Neural crest cell (in vitro differentiated cells): Measurements from ENCODE around the gene PDIA2. TPM values are rescaled to one million over a fixed set of nuclear protein-coding genes. Genes with fewer than 3 reads are reported as not detected.
A peak's percentile ranks its signal among the peaks of the same experiment; 100 is the strongest.

Experiments used
- DNase-seq: peaks from one replicate; pipeline ENCODE4 v3.0.0; 2021; ENCODE audit warnings: low read depth, mixed read lengths, low spot score
- H3K27ac Mint-ChIP-seq: one replicate; pipeline ENCODE4 v1.8.0; 2021; ENCODE audit warnings: mild to moderate bottlenecking, mixed read lengths; ENCODE audit not compliant: unreplicated experiment
- H3K27me3 Mint-ChIP-seq: 2 replicates; pipeline ENCODE4 v1.8.0; 2021; ENCODE audit warnings: low read depth, mild to moderate bottlenecking, mixed read lengths
- H3K36me3 Mint-ChIP-seq: 2 replicates; pipeline ENCODE4 v1.8.0; 2021; ENCODE audit warnings: low read depth, mild to moderate bottlenecking, mixed read lengths
- H3K4me1 Mint-ChIP-seq: 2 replicates; pipeline ENCODE4 v1.8.0; 2021; ENCODE audit warnings: mixed read lengths
- H3K4me3 Mint-ChIP-seq: one replicate; pipeline ENCODE4 v1.8.0; 2021; ENCODE audit warnings: mild to moderate bottlenecking, mixed read lengths
- H3K9me3 Mint-ChIP-seq: 2 replicates; pipeline ENCODE4 v1.8.0; 2021; ENCODE audit warnings: mixed read lengths
- total RNA-seq: library from RNA; stranded (reverse); gene quantifications from 2 replicates; pipeline ENCODE4 v1.2.1, GENCODE V29; 2021
- TF ChIP-seq, protein P1 (sequence below): fragments of 200-600 bp; sonication (generic); conservative IDR thresholded peaks from 2 replicates; pipeline ENCODE4 v1.5.0; 2021; ENCODE audit warnings: antibody characterized with exemption, mild to moderate bottlenecking

PDIA2 gene
- total RNA-seq, 1 donor from 2014 or later: 1.4 TPM

DNA sequence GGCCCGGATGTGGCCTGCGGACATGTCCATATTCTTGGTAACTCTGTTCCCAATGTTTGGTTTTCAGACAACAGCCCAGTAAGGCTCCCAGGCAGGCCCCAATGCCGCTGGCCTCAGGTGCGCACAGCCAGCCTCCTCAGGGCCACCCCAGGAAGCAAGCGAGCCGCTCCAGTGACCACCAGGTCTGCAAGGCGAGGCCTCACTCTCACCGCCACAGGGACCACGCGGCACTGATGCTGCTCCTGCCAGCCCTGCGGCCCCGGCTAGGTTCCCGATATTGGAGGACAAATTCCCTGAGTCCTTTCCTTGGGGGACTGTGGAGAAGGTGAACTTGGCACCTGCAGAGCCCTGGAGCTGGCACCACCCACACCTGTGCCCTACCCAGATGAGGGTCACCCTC is 19.0 kb downstream of the PDIA2 start:
- no peaks in the 10 kb centered on the region for H3K9me3 Mint-ChIP-seq
- no peak overlapping the region for H3K4me3 Mint-ChIP-seq
- no peak overlapping the region for H3K27ac Mint-ChIP-seq
- DNase-seq: no peak
- TF ChIP-seq, protein P1, sequence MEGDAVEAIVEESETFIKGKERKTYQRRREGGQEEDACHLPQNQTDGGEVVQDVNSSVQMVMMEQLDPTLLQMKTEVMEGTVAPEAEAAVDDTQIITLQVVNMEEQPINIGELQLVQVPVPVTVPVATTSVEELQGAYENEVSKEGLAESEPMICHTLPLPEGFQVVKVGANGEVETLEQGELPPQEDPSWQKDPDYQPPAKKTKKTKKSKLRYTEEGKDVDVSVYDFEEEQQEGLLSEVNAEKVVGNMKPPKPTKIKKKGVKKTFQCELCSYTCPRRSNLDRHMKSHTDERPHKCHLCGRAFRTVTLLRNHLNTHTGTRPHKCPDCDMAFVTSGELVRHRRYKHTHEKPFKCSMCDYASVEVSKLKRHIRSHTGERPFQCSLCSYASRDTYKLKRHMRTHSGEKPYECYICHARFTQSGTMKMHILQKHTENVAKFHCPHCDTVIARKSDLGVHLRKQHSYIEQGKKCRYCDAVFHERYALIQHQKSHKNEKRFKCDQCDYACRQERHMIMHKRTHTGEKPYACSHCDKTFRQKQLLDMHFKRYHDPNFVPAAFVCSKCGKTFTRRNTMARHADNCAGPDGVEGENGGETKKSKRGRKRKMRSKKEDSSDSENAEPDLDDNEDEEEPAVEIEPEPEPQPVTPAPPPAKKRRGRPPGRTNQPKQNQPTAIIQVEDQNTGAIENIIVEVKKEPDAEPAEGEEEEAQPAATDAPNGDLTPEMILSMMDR: no peak
- H3K4me1 Mint-ChIP-seq: no peaks in the 10 kb centered on the region
- H3K36me3 Mint-ChIP-seq: peaks cover 5% of the 10 kb centered on the region
- no peaks in the 10 kb centered on the region for H3K27me3 Mint-ChIP-seq

DNA sequence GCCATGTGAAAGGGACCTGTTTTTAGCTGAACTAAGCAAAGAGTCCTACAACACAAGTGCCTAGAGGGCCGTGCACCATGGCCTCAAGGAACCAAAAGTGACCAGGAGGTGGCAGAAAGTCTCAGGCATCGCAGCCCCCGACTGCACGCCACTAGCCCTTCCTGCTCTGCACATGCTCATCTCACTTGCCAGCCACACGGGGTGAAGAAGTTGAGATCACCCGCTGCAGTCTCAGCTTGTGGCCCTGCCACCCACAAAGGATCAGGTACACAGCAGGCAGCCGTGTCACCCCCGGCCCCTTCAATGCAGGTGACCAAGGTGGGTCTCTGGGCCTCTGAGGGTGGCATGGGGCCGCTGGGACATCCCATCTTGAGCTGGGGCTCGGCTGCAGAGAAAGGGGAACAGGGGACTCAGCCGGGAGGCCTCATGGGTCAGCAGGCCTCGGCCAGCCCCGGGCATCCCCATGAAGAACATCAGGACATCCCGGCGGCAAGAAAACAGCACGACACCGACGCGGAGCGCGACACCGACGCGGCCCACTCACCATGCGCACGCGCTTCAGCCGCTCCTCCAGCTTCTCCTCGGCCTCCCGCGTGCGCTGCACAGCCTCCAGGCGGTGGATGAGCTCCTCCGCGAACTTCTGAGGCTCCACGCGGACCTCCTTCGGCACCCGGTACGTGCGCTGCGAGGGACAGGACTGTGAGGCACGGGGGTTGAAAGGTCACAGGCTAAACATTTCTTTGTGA is 21.0 kb downstream of the PDIA2 start:
- TF ChIP-seq, protein P1: peak; percentile 16
- peaks cover 5% of the 10 kb centered on the region for H3K36me3 Mint-ChIP-seq
- peak overlapping the region; percentile 62 for H3K27ac Mint-ChIP-seq
- H3K4me3 Mint-ChIP-seq: no peak overlapping the region
- H3K27me3 Mint-ChIP-seq: no peaks in the 10 kb centered on the region
- DNase-seq: no peak
- no peaks in the 10 kb centered on the region for H3K4me1 Mint-ChIP-seq
- no peaks in the 10 kb centered on the region for H3K9me3 Mint-ChIP-seq

DNA sequence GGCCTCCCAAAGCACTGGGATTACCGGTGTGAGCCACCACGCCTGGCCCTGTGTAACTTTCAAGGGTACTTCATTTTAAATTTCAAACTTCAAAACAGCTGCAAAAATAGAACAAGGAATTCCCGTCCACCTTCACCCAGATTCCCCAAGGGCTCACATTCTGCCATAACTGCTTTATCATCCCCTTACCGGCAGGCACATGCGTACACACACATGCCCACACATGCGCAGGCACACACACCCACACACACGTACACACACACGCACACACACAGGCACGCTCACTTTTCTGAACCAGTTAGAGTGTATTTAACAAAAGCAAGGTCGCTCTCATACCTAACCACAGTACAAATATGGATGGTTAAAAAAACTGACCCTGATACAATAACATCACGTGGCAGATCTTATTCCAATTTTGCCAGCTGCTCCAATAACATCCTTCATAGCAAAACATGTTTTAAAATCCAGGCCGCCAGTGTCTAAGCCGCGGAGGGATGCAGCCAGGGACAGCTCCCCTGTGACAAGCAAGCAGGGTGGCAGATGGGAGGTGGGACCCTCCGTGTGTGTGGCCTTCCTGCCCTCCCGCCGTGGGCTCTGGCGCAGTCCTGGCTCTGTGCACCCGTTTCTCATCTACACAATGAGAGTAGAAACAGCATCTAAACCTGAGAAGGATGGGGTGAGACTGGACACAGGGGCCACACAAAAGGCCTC is 23.1 kb downstream of the PDIA2 start:
- H3K4me1 Mint-ChIP-seq: no peaks in the 10 kb centered on the region
- peak overlapping the region; percentile 88 for H3K27ac Mint-ChIP-seq
- TF ChIP-seq, protein P1: no peak
- no peaks in the 10 kb centered on the region for H3K27me3 Mint-ChIP-seq
- no peak for DNase-seq
- H3K36me3 Mint-ChIP-seq: peaks cover 5% of the 10 kb centered on the region
- no peak overlapping the region for H3K4me3 Mint-ChIP-seq
- H3K9me3 Mint-ChIP-seq: no peaks in the 10 kb centered on the region

DNA sequence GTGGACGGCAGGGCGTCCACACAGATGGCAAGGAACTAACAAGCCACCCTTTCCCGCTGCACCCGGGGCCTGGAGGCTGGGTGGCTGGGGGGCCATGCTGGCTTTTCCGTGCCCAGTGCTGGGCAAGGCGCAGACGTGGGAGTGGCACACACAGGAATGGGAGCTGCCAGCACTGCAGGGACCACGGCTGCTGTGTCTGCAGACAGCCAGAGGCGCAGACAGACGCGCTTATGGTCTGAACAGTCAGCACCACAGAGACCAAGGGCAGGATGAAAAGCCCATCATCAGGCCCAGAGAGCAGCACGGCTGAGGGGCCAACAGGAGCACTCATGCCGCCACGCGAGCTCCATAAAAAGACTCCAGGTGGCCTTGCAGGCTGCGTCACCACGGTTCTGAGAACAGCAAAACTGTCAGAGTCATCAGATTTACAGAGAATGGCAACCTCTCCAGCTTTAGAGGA is 24.0 kb downstream of the PDIA2 start:
- H3K9me3 Mint-ChIP-seq: no peaks in the 10 kb centered on the region
- H3K4me3 Mint-ChIP-seq: no peak overlapping the region
- no peaks in the 10 kb centered on the region for H3K27me3 Mint-ChIP-seq
- no peak overlapping the region for H3K27ac Mint-ChIP-seq
- no peaks in the 10 kb centered on the region for H3K4me1 Mint-ChIP-seq
- DNase-seq: no peak
- H3K36me3 Mint-ChIP-seq: peaks cover 5% of the 10 kb centered on the region
- TF ChIP-seq, protein P1: no peak

DNA sequence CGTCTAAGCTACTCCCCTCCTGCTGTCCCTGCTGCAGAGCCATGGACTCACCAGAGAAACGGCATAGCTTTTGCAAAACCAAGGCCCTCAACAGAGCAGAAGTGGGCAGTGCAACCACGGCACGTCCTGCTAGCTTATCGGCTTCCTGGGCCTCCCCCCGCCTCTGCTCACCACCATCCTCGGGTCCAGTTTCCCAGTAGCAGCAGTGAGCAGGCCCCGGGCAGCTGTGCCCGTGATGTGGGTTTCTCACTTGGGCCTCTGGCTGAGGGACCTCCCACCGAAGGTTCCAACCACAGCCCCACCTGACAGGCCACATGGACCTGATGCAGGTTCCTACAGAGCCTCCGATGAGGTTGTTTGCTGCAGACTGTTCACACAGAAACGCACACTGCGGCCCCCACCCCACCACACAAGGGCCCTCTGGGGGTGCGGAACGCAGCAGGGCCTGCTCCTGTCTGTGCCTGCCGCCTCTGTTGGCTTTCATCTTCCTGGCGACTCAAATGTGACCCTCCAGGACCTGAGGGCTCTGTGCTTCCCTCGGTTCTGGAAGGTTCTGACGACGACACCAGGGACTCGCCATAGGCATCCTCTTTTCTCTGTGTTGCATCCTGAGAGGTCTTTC is 24.8 kb downstream of the PDIA2 start:
- Mint-ChIP-seq H3K4me1 (no peaks in the 10 kb centered on the region), H3K9me3 (no peaks in the 10 kb centered on the region), H3K36me3 (peaks cover 5% of the 10 kb centered on the region), H3K27me3 (no peaks in the 10 kb centered on the region), H3K4me3 (no peak overlapping the region), H3K27ac (no peak overlapping the region)
- DNase-seq: no peak
- TF ChIP-seq, protein P1: no peak
